Fibroblast of upper back skin (primary cell): ENCODE measurements around the gene BBS10.
"Not testable (repeated sequence)": the region's sequence is repeated elsewhere in the genome, so short reads cannot be mapped to it uniquely, and the experiment has no call there.

ENCODE experiments used
- DNase-seq: peaks from one replicate; pipeline ENCODE4 v3.0.0-alpha.2; 2013

The BBS10 gene

DNA sequence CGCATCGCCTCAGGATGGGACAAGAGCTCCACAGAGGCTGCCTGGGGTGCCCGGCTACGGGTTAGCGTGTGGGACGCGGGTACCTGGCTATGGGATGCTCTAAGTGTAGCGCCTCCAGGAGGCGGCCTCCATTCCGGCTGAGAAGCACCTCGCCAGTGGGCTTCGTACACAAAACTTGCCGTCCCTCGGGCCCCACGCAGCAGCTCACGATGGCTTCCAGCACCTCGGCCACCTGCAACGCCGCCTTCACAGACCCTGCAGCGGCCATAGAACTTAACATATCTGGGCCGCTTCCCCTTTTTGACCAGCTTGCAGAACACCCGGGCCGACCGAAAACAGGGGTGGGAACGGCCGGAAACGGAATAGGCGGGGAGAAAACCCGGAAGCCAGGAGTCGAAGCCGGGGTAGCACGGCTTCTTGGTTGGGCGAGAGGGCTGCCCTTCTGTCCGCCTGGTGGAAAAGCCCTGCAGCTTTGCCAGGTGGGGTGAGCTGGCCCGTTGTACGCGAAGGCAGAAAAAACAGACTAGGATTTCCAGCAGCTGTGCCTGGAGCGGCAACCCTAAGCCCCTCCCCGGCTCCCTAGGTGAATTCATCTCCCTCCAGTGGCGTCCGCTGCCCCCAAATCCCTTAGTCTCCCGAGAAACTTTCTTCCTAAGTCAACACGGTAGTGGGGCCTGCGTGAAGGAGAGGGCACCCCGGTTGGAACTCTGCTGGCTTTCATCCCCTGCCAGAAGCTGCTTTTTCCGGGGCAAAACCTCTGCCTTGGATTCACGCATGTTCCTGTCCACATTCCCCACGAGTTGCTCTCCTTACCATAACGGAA is at the start of gene BBS10:
BBS10 (minus strand) TSS at position 337 of the 823 bp plus-strand sequence; CDS start at position 280, 57 bp downstream.
- peak; percentile 92 for DNase-seq

DNA sequence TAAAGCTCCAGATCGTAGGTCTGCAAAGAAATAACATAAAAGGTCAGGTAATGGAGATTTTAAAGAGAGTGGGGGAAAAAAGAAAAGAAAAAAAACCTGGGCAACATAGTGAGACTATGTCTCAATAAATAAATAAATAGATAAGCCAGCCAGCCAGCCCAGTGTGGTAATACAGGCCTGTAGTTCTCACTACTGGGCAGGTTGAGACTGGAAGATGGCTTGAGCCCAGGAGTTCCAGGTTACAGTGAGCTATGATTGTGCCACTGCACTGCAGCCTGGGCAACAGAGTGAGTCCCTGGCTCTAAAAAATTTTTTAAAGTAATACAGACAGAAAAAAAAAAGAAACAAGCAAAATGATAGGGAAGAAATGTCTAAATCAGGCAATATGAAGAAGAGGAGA is 43.2 kb upstream of the BBS10 start:
- DNase-seq: no peak

DNA sequence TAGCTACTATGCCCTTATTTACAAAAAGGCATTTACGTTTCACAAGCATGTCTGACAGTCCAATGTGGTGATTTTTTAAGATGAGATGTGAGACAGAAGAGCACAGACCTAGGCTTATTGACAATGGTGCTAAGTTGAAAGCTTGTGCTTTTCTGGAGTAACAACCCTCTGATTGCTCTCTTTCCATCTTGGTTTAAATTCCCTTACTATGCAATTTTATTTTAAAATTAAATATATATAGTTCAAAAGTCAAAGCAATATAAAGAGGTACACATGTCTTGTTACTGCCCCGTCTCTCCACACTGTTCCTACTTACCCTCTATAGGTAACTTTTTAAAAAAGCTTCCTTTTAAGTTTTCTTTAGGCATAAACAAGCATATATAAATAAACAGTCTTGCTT is 39.4 kb upstream of the BBS10 start:
- DNase-seq: no peak

DNA sequence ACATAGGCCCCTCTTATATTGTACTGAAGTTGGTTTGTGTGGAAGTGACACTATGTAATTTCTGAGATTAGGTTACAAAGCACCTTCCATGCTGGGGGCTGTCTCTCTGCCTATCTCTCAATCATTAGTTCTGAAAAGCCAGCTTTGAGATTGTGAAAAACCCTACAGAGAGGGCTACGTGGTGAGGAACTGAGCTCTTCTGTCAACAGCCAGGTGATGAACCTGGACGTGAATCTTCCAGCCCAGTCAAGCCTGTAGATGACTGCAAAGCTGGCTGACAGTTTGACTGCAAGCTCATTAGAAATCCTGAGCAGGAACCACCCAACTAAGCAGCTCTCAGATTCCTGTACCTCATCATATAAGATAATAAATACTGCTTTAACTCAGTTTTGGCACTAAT is 36.3 kb upstream of the BBS10 start:
- no peak for DNase-seq

DNA sequence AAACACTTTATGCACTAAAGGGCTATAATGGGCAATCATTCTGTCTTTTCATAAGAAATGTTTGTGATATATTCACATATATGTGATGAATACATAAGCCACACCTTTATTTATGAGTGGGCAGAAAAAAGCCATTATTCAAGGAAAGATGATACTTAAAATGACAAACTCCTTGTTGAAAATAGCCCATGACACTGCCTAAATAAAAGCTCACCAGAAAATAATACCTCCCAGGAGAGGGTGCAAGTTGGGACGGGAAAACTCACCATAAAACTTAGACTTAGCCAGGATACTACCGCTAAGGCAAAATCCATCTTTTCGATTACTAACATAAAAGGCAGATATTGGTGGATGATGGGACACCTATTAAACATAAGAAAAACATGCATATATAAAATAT is 35.8 kb upstream of the BBS10 start:
- DNase-seq: no peak

DNA sequence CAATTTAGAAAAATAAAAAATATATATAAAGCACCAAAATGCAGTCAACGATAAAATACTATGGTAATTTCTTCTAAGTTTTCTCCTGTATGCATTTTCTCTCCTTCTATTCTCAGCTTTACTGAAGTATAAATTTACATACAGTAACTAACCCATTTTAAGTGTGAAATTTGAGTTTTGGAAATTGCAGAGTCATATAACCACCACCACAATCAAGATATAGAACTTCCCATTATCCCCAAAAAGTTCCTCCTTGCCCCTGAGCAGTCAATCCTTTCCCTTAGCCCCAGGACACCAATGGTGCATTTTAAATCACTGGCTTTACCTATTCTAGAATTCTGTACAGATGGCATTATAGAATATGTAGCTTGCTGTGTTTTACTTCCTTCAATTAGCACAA is 31.0 kb upstream of the BBS10 start:
- no peak for DNase-seq

DNA sequence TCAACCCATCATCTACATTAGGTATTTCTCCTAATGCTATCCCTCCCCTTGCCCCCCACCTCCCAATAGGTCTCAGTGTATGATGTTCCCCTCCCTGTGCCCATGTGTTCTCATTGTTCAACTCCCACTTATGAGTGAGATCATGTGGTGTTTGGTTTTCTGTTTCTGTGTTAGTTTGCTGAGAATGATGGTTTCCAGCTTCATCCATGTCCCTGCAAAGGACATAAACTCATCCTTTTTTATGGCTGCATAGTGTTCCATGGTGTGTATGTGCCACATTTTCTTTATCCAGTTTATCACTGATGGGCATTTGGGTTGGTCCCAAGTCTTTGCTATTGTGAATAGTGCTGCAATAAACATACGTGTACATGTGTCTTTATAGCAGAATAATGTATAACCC is 28.7 kb upstream of the BBS10 start:
- DNase-seq: not testable (repeated sequence)

DNA sequence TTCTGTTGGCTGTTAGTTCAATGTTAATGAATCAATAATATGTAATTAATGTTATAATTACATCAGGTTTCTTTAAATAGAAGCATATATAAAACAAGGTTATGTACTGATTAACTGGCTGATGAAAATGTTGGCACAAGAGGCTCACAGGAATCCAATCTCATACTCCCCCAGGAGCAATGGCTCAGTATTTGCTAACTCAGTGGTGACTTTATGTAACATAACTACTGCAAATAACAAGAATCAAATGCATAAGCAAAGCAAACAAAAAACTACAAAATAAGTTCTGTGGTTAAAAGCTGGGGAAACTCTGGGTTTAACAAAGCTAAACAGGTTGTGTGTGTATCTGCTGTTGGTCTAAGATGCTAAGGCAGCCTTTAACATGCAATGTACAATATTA is 27.7 kb upstream of the BBS10 start:
- peak; percentile 1 for DNase-seq

DNA sequence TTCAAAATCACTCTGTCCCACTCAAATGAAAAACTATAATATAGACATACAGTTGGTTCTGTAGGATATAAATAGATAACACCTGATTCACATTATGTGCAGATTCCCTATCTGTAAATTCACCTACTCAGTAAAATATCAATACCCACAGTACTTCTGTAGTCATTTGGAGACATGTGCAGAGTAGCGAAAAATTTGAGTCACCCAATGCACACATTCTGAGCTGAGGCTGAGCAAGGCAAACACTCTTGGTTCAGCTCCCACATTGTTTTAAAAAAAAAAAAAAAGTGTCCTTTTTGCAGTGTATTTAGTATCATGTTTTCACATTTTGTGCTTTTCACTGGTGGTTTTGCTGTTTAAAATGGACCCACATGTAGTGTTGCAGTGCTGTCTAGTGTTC is 27.3 kb upstream of the BBS10 start:
- no peak for DNase-seq

DNA sequence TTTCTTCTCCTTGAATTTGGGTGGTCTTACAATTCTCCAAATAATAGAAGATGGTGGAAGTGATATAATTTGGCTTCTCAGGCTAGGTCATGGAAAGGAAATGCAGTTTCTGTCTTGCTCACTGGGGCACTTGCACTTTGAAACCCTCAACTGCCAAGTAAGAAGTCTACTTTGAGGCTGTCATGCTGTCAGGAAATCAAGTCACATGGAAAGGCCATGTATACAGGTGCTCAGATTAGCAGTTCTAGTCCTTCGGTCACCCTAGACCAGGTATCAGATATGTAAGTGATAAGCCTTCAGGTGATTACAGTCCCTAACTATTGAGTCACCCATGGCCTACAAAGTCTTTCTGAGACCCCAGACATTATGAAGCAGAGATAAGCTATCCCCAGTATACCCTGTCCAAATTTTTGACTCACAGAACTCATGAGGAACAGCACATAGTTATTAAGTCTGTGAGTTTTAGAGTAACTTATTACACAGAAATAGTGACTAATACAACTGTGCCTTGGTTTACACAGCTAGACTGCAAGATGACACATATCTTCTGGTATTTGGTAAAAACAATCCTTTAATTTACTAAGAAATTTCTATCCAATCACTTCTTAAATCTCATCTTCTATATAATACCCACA is 26.3 kb upstream of the BBS10 start:
- DNase-seq: peak; percentile 26

DNA sequence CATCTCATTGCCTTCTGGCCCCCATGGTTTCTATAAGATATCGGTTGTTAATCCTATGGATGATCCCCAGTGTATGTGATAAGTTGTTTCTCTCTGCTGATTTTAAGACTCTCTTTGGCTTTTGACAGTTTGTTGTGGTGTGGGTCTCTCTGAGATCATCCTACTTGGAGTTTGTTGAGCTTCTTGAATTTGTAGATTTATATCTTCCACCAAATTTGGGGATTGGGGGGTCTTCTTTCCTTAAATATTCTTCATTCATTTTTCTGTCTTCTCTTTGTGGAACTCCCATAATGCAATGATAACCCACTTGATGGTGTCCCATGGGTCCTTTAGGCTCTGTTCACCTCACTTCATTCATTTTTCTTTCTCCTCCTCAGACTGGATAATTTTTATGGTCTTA is 20.0 kb upstream of the BBS10 start:
- DNase-seq: no peak

DNA sequence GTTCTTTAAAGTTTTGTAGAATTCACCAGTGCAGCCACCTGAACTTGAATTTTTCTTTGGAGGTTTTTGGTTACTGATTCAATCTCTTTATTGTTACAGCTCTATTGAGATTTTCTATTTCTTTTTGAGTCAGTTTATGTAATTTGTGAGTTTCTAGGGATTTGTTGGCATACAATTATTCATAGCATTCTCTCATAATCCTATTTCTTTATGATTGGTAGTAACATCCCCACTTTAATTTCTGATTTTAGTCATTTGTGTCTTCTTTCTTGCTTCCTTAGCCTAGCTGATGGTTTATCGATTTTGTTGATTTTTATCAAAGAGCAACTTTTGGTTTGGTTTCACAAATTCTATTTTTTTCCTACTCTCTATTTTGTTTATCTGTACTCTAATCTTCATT is 17.9 kb upstream of the BBS10 start:
- no peak for DNase-seq

DNA sequence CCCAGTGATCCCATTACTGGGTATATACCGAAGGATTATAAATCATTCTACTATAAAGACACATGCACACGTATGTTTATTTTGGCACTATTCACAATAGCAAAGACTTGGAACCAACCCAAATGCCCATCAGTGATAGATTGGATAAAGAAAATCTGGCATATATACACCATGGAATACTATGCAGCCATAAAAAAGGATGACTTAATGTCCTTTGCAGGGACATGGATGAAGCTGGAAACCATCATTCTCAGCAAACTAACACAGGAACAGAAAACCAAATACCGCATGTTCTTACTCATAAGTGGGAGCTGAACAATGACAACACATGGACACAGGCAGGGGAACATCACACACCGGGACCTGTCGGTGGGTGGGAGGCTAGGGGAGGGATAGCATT is 15.9 kb upstream of the BBS10 start:
- DNase-seq: not testable (repeated sequence)

DNA sequence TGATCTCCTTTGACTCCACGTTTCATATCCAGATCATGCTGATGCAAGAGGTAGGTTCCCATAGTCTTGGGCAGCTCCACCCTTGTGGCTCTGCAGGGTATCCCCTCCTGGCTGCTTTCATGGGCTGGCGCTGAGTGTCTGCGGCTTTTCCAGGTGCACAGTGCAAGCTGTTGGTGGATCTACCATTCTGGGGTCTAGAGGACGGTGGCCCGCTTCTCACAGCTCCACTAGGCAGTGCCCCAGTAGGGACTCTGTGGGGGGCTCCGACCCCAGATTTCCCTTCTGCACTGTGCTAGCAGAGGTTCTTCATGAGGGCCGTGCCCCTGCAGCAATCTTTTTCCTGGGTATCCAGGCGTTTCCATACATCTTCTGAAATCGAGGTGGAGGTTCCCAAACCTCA is 12.1 kb upstream of the BBS10 start:
- no peak for DNase-seq

DNA sequence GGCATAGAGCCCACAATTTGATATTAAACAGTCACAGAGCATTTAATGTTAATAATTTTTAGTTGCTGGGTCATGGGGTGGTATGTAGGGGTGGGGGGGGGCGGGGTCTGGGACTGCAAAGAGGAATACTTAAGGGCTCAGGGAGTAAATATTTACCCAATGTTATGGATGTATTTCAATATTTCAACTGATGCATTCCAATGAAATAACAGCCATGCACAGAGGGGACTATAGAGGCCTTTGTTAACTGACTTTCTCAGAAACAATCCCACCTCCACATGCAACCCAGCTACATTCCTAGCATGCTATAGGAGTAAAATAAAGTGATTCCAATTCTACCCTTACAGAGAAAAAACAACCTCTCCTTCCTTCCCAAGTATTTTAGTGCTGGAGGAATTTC is 7.9 kb upstream of the BBS10 start:
- no peak for DNase-seq

DNA sequence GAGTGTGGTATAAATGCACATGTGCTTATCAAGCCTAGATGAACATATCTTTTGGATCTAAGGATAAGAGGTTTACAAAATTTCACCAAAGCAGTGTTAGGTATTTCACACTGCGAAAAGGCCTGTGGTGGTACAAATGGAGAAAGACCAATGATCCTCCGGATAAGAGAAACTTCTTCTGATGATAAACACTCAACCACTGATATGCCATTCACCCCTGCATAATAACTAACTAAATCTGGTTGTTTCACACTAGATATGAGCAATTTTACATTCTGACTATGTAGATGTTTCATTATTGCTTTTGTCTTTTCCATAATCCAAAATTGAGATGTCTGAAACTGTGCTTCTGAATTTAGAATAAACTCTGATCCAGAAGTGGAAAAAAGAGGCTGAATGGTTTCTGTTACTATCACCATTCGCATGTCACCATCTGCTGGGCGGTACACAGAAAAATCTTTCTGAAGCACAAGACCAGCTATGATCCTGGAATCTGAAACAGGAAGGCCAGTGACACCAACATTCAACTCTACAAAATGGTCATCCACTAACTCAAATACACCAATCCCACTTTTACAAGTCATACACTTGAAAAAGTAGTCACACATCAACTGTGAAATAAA is 1.3 kb downstream of the BBS10 start:
- DNase-seq: peak; percentile 71

DNA sequence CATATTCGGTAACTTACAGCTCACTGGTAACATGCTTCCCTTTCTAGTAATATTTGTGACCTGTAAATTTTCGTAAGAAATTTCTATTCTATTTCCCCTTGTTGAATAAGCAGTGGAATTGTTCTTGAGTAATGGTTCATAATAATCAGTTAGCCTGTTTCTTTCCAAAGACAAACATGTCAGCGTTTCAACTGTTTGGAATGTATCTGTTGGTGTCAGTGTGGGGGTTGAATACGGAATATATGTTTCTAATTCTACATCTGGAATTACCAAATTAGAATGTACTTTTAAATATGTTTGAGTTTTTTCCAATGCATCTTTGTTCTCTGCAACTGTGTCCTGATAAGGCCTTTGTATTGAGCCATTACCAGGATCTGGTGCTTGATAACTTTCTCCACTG is 2.0 kb downstream of the BBS10 start:
- peak; percentile 53 for DNase-seq

DNA sequence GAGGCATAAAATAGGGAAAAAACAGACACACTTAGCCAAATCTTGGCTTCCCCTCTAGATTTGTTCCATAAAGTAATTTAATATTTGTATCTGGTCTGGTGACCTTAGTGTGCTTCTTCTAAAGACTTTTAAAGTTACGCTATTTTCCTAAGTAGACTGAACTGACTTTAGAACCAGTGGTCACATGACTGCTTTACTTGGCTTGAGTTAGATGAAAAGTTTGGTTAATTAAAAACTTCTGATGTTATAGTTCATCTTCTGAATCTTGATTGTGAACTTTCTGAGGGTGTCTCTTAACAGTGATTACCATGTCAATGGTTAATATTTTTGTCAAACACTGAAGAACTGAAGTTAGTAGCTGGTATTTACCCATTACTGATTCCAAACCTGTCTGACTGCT is 2.6 kb downstream of the BBS10 start:
- no peak for DNase-seq

DNA sequence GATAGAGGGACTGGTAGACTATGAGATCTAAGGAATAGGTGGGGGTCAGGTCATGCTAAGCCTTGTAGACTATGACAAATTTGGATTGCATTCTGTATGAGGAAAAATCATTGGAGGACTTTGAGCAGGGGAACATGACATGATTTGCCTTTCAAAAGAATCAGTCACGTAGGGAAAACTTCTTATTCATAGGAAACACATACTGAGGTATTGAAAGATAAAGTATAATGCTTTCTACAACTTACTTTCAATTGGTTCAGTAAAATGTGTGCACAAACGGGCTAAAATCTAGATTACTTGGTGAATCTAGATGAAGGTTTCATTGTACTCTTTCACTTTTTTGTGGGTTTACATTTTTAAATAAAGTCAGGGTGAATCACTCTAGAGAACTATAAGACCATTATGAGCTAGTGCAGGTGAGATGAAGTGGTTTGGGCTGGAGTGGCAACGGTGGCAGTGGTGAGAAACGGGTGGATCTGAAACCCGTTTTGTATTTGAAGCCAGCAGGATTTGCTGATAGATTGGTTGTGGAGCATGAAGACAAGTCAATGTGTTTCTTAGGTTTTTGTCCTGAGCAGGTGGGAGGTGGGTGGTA is 6.7 kb downstream of the BBS10 start:
- peak; percentile 49 for DNase-seq

DNA sequence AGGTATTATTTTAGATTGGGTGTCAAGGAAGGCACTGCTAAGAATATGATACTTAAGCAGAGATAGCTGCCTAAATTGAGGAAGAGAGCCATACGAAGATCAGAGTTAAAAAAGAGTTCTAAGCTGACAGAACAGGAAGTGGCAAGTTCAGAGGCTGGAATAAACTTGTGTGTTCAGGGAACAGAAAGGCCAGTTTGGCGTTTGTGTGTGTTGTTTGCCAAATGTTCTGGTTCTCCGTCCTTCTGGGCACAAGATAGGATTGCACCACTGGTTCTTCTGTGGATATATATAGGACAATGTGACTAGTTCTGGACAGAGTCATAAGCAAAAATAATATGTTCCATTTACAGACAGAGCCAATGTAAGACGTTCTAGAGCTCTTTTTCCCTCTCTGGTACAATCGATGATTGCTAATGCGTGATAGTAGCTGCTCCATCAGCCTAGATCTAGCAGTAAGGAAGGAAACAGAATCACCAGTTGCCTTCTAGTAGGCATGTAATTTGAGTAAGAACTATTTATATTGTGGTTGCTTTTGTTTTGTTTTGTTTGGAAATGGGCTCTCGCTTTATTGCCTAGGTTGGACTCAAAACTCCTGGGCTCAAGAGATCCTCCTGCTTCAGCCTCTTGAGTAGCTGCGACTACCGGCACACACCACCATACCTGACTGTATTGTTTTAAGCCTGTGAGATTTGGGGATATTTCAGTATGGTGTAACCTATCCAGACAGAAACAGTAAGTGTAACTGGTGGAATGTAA is 7.4 kb downstream of the BBS10 start:
- DNase-seq: no peak

DNA sequence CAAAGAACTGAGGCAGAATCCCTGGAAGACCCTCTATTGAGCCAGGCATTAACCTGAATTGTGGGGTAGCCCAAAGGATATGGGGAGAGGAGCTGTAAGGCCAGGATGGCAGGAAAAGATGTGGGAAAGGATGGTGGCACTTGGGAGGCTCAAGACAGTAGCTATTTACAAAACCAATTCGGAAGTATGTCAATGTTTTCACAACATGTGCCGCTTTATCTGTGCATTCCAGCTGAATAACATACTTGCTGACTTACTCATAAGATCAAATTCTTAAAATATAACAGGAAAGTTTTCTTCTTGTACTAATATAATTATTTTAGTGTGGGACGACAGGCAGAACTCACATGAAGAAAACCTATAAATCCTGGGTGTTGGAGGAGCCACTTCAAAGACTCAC is 10.6 kb downstream of the BBS10 start:
- peak; percentile 57 for DNase-seq

DNA sequence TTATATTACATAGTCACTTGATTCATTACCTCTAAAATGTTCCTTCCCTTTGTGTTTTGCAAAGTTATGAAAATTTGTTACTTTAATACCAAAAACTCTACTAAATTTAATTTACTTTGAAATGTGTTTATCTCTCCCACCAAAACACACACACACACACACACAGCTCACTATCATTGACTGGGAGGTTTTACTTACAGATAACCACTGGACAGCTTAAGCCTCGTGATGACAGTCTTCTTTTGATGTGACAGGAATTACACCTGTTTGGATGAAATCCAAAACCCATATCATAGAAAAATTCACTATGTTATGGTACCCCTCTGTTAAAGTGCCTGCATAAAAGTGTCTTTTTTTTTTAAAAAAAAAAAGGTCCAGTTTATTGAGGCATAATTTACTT is 15.6 kb downstream of the BBS10 start:
- no peak for DNase-seq

DNA sequence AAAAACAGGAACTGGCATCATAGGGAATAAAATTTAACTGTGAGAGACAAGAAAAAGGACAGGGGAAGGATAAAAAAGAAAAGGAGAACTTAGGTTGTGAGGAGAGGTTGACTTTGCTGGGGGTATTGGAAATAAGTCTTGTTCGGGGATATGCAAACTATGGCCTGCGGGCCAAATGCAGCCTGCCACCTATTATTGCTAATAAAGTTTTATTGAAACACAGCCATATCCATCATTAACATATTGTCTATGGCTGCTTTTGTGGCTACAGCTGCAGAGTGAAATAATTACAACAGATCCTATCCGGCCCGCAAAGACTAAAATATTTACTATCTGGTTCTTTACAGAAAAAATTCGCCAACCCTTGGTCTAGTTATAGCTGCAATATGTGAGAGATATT is 18.6 kb downstream of the BBS10 start:
- DNase-seq: no peak
